ENCODE data around the gene CCDC196. TPM values are rescaled to one million over a fixed set of nuclear protein-coding genes. Genes with fewer than 3 reads are reported as not detected.

CCDC196 gene
- total RNA-seq, 1 experiment from 2014 or later = not detected

- H3K27ac Mint-ChIP-seq = no peak overlapping the region
- no peak overlapping the region for H3K4me3 Mint-ChIP-seq
- ChIA-PET POLR2A (no interaction called here), CTCF (no interaction called here)
- no peak for DNase-seq (ENCODE audit: low spot score)
- no peak for ATAC-seq
- no peaks in the 10 kb centered on the region; the same call in 1 of the 2 replicates for H3K27me3 Mint-ChIP-seq (ENCODE audit: low read depth)
- TF ChIP-seq HMGA2 (CRISPR knock-in tag; IDR thresholded peaks at IDR 0.05) (no peak), ZNF219 (CRISPR knock-in tag; IDR thresholded peaks at IDR 0.05; ENCODE audit: borderline replicate concordance) (no peak), ZNF416 (CRISPR knock-in tag; IDR thresholded peaks at IDR 0.05) (no peak), ZNF317 (CRISPR knock-in tag; IDR thresholded peaks at IDR 0.05; ENCODE audit: borderline replicate concordance, low read depth) (no peak), ZNF263 (CRISPR knock-in tag; IDR thresholded peaks at IDR 0.05; ENCODE audit: low read depth) (no peak), MYBL2 (CRISPR knock-in tag; IDR thresholded peaks at IDR 0.05) (no peak), AFF4 (CRISPR knock-in tag; IDR thresholded peaks at IDR 0.05; ENCODE audit: borderline replicate concordance) (no peak), ERG (CRISPR knock-in tag; IDR thresholded peaks at IDR 0.05) (no peak), SP1 (CRISPR knock-in tag; conservative IDR thresholded peaks at IDR 0.05) (no peak), STAT6 (CRISPR knock-in tag; conservative IDR thresholded peaks at IDR 0.05; ENCODE audit: low read depth) (no peak), MAX (CRISPR knock-in tag; IDR thresholded peaks at IDR 0.05) (no peak), NFATC4 (CRISPR knock-in tag; IDR thresholded peaks at IDR 0.05) (no peak), USF2 (CRISPR knock-in tag; IDR thresholded peaks at IDR 0.05) (no peak), PRDM15 (CRISPR knock-in tag; IDR thresholded peaks at IDR 0.05) (no peak), ZNF138 (CRISPR knock-in tag; conservative IDR thresholded peaks at IDR 0.05) (no peak), NFYB (CRISPR knock-in tag; conservative IDR thresholded peaks at IDR 0.05; ENCODE audit: low read depth) (no peak), FOXJ3 (CRISPR knock-in tag; IDR thresholded peaks at IDR 0.05; ENCODE audit: borderline replicate concordance) (no peak), ZBTB21 (CRISPR knock-in tag; IDR thresholded peaks at IDR 0.05; ENCODE audit: borderline replicate concordance) (no peak), ZSCAN18 (CRISPR knock-in tag; IDR thresholded peaks at IDR 0.05) (no peak)
- peaks cover 17% of the 10 kb centered on the region for H3K36me3 Mint-ChIP-seq
- no peaks in the 10 kb centered on the region for H3K4me1 Mint-ChIP-seq
- peaks cover 47% of the 10 kb centered on the region for H3K9me3 Mint-ChIP-seq
Observed at GRCh38 chr14:66440801-66441200, 45.4 kb upstream of the CCDC196 start.

All from WTC11 (cell line).